T follicular helper cell (primary cell): Measurements from ENCODE around the gene MMP25.
"Not testable (repeated sequence)": the region's sequence is repeated elsewhere in the genome, so short reads cannot be mapped to it uniquely, and the experiment has no call there.

Experiments used
- DNase-seq: peaks from one replicate; pipeline ENCODE4 v3.0.0-alpha.2; 2020; ENCODE audit warnings: low read depth

Gene MMP25

DNA sequence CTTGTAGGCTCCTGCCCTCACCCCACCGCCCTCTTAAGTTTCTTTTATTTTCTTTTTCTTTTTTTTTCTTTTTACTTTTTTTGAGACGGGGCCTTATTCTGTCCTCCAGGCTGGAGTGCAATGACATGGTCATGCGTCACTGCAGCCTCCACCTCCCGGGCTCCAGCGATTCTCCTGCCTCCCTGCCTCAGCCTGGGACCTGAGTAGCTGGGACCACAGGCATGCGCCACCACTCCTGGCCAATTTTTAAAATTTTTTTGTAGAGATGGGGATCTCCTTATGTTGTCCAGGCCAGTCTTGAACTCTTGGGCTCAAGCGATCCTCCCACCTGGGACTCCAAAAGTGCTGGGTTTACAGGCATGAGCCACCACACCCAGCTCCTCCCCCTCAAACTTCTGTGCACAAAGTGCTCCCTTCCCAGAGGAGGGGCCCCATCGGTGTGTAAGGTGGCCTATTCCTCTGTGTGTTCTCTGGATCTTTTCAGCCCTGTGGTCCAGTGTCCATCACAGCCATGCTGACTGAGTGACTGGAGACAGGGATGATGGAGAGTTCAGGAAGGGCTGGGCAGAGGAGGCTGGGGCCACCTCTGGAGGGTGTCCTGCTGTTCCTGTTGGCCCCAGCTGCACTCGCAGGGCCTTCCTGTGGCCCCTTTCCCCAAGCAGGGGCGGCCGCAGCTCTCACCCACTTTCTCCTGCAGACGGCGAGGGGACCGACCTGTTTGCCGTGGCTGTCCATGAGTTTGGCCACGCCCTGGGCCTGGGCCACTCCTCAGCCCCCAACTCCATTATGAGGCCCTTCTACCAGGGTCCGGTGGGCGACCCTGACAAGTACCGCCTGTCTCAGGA lies 10.2 kb downstream of the MMP25 start:
- no peak for DNase-seq

DNA sequence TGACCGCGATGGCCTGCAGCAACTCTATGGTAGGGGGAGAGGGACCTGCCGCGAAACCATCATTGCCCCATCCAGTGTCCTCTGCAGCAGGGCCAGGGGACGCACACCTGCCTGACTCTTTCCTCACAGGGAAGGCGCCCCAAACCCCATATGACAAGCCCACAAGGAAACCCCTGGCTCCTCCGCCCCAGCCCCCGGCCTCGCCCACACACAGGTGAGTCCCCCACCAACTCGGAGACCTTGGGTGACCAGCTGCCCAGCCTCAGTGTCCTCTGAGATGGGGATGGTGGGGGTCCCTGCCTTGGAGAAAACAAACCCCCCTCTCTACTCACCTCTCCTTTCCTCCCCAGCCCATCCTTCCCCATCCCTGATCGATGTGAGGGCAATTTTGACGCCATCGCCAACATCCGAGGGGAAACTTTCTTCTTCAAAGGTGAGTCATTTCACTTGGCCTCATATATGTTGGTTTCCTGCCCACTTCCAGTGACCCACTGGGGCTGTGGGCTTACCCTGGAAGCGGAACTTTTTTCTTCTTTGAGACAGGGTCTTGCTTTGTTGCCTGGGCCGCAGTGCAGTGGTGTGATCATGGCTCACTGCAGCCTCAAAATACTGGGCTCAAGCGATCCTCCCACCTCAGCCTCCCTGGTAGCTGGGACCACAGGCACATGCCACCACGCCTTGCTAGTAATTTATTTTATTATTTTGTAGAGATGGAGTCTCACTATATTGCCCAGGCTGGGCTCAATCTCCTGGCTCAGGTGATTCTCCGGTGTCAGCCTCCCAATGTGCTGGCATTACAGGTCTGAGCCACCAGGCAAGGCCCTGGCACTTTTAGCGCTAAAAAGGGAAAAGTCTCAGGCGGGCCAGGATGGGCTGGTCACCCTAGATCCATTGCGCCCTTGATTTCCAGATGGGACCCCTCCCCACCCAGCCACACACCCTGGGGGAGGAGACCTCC lies 11.1 kb downstream of the MMP25 start:
- DNase-seq, result no peak

DNA sequence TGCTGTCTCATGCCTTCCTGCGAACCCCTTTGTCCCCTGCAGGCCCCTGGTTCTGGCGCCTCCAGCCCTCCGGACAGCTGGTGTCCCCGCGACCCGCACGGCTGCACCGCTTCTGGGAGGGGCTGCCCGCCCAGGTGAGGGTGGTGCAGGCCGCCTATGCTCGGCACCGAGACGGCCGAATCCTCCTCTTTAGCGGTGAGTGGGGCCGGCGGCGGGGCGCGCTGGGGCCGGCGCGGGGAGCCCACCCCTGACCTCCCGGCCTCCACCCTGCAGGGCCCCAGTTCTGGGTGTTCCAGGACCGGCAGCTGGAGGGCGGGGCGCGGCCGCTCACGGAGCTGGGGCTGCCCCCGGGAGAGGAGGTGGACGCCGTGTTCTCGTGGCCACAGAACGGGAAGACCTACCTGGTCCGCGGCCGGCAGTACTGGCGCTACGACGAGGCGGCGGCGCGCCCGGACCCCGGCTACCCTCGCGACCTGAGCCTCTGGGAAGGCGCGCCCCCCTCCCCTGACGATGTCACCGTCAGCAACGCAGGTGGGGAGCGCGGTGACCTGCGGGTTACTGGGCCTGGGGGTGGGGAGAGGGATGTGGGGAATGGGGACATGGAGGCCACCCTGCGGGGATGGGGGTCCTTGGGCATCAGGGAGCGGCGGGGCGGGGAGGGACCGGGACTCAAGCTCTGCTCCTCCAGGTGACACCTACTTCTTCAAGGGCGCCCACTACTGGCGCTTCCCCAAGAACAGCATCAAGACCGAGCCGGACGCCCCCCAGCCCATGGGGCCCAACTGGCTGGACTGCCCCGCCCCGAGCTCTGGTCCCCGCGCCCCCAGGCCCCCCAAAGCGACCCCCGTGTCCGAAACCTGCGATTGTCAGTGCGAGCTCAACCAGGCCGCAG lies 12.0 kb downstream of the MMP25 start:
- no peak for DNase-seq

DNA sequence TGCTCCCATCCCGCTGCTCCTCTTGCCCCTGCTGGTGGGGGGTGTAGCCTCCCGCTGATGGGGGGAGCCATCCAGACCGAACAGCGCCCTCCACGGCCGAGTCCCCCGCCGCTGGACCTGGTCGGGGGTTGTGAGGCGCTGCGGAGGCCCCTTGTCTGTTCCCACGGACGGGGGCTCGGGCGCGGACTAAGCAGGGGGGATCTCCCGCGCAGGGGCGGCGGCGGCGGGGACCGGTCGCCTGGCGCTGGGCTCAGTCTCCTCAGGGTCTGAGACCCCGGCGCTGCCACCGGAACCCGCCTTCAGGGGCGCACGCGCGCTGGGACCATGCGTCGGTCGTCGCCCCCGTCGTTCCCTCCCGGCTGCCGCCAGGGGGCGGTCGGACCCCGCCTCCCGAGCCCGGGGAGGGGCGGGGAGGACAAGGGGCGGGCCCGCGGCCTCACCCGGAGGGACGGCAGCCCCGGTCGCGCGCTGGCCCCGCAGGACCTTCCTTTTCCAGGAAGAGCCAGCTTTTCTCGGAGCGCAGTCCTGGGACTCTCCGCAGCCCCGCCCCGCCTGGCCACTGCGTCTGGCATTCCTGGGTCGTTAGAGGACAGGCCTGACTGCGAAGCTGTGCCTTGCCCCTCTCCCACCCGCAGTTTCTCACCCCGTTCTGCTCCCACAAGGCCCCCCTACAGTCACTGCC lies 12.8 kb downstream of the MMP25 start:
- peak; percentile 76 for DNase-seq

DNA sequence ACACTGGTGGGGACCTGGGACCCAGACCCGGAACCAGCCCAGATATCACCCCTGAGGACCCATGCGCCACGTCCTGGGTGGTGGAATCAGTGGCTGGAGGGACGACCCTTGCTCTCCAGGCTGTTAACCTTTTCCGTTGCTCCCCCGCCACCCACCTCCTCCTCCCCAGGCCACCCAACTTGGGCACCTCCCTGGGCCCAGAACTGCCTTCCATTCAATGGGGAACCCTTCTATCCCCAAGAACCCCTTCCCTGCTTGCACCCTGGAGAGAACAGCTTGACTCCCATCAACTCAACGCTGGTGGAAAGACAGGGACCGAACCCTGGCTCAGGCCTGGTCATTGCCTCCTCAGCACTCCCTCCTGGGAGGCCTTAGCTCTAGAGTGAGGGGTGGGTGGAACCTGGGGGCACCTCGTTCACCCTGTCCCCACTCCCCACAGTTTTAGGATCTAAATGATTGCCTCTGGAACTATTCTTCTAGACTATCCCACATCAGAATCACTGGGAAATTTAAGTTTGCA lies 13.4 kb downstream of the MMP25 start:
- DNase-seq, result no peak

DNA sequence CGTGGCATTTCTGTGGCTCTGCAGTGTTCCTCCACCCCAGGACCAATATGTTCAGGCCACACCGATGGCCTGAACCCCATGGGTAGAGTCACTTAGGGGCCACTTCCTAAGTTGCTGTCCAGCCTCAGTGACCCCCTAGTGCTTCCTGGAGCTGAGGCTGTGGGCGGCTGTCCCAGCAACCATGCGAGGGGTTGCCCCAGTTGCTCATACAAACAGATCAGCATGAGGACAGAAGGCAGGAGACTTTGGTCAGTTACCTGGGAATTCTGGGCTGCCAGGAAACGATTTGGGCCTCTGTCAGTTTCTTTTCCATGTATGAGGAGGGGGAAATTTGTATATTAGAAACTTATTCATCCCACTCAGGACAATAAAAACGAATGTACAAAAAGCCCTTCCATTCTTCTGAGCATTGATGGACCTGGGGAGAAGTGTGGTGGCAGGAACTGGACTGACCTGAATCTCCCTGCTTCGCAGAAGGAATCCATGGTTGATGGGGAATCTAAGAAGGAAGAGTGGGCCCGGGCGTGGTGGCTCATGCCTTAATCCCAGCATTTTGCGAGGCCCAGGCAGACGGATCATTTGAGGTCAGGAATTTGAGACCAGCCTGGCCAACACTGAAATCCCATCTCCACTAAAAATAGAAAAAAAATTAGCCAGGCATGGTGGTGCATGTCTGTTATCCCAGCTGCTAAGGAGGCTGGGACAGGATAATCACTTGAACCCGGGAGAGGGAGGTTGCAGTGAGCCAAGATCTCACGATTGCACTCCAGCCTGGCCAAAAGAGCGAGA lies 14.2 kb downstream of the MMP25 start:
- DNase-seq, result no peak

DNA sequence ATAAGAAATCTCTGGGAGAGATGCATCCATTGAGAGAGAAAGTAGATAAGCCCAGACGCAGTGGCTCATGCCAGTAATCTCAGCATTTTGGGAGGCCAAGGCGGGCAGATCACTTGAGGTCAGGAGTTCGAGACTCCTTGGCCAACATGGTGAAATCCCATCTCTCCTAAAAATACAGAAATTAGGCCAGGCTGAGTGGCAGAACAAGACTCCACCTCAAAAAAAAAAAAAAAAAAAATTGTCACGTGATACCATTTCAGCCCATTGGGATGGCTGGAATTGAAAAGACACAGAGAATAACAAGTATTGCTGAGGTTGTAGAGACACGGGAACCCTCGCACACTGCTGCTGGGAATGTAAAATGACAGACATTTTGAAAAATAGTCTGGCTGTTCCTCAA lies 16.2 kb downstream of the MMP25 start:
- no peak for DNase-seq

DNA sequence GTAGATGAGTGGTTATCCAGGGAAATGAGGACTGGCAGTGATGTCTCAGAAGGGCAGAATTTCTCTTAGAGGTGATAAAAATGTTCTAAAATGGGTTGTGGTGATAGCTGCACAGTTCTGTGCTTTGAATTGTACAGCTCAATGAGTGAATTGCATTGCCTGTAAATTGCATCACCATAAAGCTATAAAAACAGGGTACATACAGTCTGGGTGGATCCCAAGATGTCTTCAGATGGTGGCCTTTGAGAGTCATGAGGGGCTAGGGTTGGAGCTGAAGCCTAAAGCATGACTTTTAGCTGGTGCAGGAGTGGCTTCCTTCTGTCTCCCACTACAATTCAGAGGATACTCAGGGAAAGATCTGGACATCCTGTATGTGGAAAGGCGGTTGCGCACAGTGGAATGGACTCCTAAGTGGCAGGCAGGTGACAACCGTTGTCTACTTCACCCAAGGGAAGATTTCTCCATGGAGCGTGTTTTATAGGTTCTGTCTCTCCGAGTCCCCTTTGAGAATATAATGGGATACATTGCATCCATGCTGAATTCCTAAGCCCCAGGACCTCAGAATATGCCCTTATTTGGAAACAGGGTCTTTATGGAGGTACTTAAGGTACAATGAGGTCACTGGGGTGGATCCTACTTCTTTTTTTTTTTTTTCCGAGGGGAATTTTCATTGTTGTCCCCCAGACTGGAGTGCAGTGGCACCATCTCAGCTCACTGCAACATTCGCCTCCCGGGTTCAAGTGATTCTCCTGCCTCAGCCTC lies 17.4 kb downstream of the MMP25 start:
- DNase-seq, result no peak

DNA sequence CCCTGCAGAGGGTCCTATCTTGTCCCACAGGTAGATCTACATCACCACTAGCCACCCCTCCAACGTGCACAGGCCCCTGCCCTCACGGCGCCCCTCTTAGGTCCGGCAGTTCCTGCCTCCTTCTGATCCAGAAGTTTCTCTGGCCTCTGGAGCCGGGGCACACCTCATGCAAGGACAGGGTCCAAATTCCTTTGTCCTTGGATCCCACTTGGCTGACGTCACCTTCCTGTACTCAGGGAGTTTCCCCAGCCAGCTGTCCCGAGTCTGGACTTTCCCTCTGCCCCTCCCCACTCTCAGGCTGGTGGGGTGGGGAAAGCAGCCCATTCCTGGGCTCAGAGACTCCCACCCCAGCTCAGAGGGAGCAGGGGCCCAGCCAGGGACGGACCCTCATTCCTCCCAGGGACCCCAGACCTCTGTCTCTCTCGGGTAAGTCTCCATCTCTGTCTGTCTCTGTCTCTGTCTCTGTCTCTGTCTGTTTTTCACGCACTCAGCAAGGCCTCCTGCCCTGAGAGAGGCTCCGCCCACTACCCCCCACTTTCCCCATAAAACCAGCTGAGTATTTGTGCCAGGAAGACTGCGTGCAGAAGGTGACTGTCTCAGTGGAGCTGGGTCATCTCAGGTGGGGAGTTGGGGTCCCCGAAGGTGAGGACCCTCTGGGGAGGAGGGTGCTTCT lies 18.8 kb downstream of the MMP25 start, which contains the start of gene IL32:
Gene IL32 (plus strand): TSS at position 572 of the 673 bp plus-strand sequence. CDS start 172 bp downstream, outside the sequence.
- peak; percentile 49 for DNase-seq

DNA sequence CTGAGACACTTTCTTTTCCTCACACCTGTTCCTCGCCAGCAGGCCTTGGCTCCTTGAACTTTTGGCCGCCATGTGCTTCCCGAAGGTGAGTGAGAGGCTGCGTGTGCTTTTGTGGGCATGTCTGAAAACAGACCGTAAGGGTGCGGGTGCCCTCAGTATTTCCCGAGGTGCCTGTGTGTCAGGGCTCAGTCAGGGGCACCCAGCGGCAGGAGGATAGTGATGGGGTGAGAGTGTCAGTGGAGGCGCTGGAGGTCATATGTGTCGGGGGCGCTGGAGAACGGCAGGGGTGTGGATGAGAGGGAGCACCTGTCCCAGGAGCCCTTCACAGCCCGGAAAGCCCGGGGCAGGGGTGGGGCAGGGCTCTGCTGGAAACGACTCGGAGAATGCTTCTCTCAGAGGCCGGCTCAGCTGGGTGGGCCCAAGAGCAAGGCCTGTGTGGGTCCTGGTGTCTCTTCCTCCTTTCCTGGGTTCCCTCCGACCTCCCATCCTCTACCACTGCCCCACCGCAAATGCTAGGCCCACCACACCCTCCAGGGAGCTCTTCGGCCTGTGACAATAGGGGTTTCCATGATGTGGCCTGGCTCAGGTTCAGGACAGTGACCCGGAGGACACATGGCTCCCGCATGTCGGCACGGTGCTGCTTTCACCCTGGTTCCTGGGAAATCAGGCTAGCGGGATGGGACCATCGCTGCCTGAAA lies 19.5 kb downstream of the MMP25 start:
- DNase-seq, result no peak

DNA sequence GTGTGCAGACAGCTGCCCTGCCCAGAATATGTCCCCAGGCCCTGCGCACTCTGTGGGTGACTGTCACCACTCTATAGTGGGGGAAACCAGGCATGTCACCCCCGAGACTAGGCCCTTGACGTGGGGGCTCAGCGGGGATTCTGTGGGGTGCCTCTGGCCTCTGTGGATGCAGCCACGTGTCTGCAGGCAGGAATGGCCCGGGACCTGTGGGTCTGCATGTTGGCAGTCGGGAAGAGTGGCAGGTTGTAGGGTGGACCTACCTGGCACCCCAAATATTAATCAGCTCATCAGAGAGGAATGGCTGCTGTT lies 20.0 kb downstream of the MMP25 start:
- DNase-seq, result no peak

DNA sequence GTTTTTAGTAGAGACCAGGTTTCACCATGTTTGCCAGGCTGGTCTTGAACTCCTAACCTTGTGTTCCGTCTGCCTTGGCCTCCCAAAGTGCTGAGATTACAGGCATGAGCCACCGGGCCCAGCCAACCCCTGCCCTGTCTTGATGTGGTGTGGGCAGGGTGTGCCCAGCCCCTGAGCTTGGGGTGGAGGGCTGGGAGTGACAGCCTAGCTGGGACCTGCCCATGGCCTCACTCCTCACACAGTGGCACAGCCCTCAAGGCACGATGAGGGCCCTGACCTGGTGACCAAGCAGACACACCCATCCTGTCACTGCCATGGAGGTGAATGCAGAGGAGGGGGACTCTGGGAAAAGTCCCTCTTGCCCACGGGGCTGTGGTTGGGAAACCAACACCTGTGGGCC lies 22.1 kb downstream of the MMP25 start:
- no peak for DNase-seq

DNA sequence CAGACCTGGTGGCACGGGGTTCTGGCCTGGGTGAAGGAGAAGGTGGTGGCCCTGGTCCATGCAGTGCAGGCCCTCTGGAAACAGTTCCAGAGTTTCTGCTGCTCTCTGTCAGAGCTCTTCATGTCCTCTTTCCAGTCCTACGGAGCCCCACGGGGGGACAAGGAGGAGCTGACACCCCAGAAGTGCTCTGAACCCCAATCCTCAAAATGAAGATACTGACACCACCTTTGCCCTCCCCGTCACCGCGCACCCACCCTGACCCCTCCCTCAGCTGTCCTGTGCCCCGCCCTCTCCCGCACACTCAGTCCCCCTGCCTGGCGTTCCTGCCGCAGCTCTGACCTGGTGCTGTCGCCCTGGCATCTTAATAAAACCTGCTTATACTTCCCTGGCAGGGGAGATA lies 22.8 kb downstream of the MMP25 start:
- DNase-seq, result not testable (repeated sequence)

DNA sequence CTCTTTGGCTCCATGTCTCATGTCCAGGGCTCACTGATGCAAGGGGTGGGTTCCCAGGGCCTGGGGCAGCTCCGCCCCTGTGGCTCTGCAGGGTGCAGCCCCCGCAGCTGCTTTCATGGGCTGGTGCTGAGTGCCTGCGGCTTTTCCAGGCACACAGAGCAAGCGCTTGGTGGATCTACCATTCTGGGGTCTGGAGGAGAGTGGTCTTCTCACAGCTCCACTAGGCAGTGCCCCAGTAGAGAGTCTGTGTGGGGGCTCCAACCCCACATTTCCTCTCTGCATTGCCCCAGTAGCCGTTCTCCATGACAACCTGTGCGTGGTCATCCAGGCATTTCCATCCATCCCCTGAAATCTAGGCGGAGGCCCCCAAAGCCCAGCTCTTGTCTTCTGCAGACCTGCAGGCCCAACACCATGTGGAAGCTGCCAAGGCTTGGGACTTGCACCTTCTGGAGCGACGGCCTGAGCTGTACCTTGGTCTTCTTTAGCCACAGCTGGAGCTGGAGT lies 24.3 kb downstream of the MMP25 start:
- DNase-seq, result no peak

DNA sequence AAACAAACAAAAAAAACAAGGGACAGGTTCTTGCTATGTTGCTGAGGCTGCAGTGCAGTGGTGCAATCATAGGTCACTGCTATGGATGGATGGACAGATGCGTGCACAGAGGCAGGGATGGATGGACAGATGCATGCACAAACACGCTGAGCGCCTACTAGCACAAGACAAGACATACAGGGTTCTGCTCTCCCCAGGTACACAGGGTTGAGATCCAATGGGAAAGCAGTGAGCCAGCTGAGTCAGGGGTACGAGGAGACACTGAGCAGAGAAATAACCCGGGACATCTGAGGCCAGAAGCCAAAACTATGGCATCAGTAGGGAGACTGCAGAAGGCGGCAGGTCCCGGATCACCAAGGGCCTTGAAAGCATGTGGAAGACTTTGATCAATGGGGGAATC lies 25.3 kb downstream of the MMP25 start:
- no peak for DNase-seq

DNA sequence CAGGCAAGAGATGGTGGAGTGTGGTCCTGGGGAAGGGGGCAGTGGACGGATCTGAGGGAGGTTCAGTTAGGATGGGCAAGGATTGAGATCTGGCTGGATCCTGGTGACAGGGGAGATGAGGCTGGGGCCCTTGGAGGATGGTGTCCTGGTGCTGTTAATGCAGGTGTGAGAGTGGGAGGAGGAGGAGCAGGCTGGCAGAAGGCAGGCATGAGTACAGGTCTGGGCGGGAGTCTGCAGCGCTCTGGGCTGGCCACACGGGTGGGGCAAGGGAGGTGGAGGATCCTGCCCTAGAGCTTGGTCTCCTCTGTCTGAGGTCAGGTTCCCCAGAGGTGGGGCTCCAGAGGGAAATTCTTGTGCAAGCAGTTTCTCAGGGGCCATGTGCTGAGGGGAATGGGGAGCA lies 25.8 kb downstream of the MMP25 start:
- DNase-seq, result not testable (repeated sequence)

DNA sequence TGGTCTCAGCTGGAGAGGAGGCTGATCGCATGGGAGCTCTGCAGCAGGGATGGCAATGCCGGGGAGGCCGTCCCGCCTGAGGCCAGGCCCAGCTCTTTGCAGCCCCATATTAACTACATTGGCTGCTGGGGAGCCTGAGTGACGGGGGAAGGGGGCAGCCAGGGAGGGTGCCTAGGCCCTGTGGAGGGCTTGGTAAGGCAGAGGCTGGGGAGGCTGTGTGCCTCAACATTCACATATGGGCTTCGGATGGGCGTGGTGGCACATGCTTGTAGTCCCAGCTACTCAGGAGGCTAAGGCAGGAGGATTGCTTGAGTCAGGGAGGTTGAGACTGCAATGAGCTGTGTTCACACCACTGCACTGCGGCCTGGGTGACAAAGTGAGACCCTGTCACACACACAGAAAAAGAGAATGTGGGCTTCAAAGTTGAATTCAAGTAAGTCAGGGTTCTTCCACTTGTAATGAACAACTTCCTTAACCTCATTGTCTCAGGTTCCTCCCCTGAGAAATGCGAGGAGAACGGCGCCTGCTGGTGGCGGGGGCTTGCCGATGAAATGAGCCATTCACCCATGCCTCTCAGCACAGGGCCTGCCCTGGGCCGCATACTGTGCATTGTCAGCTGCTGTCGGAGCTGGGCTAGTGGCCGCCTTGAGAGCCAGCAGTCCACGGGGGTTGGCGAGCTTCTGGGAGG lies 26.4 kb downstream of the MMP25 start:
- DNase-seq, result not testable (repeated sequence)
